COLO829 (cell line): Measurements from ENCODE around the gene TTLL8.
"Not testable (repeated sequence)": the region's sequence is repeated elsewhere in the genome, so short reads cannot be mapped to it uniquely, and the experiment has no call there.

Source experiments
- DNase-seq: peaks from one replicate; pipeline ENCODE4 v3.0.0; 2012; ENCODE audit warnings: low spot score

The TTLL8 gene

DNA sequence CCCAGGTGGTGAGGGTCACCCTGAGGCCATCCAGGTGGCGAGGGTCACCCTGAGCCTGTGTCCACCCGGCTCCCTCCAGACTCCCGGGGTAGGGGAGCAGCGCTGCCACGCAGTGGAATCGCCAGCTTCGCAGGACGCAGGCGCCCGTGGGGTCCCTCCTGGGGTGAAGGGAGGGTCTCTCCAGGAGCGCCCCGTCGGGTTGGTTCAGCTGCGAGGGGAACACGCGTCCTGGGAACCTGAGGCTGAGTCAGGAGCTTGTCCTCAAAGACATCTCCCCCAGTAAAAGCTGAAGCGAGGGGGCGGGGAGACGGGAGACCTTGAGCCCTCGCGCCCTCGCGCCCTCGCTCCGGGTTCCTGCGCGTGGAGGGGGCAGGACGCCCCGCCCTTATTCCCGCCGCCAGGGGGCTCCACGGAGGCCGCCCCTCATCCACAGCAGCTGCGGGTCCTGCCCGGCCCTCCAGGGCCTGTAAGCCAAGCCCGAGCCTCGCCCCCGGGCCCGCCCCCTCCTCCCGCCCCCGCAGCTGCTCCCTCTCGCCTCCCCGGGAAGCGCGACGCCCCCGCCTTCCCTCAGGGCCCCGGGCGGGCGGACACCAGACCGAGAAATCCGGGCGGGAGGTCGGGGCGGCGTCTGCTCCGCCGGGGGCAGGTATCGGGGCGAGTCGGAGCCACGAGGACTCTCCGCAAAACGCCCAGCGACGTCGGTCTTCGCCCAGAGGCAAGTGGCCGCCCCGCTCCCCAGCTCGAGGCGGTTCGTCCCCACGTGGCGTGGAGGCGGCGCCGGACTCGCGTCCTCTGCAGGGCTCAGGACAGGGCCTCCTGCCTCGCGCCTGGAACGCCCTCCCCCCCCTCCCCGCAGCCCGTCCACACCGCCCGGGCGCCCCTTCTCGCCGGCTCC, 74.7 kb downstream of the TTLL8 start:
- no peak for DNase-seq

DNA sequence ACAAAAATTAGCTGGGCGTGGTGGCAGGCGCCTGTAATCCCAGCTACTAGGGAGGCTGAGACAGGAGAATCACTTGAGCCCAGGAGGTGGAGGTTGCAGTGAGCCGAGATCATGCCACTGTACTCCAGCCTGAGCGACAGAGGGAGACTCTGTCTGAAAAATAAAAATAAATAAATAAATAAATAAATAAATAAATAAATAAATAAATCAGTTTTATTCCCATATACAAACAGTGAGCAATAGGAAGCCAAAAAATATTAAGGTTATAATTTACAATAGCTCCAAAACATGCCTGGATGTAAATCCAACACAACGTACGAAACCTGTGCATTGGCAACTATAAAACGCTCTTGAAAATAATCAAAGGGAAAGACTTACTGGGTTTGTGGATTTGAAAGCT, 76.3 kb downstream of the TTLL8 start:
- not testable (repeated sequence) for DNase-seq

DNA sequence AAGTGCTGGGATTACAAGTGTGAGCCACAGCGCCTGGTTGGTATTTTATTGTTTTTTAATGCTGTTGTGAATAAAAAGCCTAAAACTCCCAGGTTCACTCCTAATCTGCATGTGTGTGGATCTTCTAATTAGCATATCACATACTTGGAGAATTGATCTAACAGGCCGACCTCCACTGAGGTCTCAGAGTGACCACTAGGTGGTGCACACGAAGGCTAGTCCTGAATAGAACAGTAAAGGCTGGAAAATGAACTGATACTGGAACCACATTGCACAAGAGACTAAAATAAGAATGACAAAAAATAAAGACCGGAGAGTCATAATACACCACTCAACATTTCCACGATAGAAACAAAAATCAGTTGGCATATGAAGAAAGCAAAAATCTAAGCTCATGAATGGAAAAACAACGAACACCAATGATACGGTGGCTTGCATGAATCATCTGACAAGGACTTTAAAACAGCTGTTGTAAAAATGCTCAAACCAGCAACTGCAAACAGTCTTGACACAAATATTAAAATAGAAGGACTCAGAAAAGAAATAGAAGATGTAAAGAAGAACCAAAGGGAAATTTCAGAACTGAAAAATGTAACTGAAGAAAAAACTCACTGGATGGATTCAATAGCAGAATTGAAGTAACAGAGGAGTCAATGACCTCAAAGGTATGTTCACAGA, 78.4 kb downstream of the TTLL8 start:
- no peak for DNase-seq

DNA sequence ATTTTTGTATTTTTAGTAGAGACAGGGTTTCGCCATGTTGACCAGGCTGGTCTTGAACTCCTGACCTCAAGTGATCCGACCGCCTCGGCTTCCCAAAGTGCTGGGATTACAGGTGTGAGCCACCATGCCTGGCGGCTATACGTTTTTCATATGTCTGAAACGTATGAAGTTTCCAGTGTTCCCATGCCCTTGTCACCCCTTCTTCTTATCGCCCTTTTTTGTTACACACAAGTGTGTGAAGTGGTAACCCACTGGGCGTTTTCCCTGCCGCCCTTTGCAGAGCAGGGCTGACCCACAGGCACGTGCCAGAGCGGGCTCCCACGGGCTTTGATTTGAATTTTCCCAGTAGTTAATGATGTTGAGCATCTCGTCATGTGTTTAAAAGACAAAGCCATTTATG, 80.5 kb downstream of the TTLL8 start:
- no peak for DNase-seq

DNA sequence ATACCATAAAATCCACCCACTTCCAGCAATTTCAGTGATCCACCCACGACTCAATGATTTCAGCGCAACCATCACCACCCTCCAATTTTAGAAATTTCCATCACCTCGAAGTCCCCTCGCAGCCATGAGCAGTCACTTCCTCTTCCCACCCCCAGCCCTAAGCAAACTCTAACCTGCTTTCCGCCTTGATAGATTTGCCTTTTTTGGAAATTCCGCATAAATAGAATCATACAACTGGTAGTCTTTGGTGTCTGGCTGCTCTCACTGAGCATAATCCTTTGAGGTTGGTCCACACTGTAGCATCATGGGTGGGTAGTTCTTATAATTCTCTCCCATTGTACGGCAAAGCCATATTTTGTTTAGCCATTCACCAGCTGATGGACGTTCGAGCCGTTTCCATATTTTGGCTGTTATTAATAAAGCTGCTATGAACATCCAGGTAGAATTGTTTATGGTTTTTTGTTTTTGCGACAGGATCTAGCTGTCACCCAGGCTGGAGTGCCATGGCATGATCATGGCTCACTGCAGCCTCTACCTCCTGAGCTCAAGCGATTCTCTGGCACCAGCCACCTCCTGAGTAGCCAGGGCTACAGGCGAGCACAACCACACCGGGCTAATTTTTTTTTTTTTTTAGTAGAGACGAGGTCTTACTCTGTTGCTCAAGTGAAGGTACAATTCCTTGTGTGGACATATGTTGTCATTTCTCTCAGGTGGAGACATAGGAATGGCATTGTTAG, 81.5 kb downstream of the TTLL8 start:
- no peak for DNase-seq

DNA sequence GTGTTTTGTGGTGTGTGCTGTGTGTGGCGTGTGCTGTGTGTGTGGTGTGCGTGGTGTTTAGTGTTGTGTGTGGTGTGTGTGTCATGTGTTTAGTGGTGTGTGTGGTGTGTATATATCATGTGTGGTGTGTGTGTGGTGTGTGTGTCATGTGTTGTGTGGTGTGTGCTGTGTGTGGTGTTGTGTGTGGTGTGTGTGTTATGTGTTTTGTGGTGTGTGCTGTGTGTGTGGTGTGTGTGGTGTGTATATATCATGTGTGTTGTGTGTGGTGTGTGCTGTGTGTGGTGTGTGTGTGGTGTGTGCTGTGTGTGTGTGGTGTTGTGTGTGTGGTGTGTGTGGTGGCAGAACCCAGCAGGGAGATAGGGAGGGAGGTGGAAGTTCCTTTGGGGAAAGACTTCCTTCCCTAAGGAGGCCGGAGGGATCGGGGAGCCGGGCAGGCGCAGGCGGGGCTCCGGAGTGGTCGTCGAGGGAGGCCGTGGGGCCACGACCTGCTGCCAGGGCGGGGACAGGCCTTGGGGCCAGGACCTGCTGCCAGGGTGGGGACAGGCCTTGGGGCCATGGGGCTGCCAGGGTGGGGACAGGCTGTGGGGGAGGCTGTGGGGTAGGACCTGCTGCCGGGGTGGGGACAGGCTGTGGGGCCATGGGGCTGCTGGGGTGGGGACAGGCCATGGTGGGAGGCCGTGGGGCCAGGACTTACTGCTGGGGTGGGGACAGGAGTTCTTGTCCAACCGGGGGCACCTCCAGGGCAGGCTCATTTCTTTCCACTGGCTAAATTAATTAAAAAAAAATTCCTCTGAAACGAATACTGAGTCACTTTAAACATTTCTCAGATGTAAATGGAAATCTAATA, 82.3 kb downstream of the TTLL8 start:
- DNase-seq = no peak

DNA sequence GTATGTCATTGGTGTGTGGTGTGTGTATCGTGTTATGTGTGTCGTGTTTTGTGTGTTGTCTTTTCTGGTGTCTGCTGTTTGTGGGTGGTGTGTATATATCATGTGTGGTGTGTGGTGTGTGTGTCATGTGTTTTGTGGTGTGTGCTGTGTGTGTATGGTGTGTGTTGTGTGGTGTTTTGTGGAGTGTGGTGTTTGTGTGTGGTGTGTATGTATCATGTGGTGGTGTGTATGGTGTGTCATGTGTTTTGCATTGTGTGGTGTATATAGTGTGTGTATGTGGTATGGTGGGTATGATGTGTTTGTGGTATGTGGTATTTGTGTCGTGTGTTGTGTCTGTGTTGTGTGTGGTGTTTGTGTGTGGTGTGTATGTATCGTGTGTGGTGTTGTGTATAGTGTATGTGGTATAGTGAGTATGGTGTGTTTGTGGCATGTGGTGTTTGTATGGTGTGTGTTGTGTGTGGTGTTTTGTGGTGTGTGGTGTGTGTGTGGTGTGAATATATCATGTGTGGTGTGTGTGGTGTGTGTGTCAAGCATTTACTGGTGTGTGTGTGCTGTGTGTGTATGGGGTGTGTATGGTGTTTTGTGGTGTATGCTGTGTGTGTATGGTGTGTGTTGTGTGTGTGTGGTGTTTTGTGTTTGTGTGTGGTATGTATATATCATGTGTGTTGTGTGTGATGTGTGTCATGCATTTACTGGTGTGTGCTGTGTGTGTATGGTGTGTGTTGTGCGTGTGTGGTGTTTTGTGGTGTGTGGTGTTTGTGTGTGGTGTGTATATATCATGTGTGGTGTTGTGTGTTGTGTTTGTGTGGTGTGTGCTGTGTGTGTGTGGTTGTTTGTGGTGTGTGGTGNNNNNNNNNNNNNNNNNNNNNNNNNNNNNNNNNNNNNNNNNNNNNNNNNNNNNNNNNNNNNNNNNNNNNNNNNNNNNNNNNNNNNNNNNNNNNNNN, 84.8 kb downstream of the TTLL8 start:
- DNase-seq = no peak

DNA sequence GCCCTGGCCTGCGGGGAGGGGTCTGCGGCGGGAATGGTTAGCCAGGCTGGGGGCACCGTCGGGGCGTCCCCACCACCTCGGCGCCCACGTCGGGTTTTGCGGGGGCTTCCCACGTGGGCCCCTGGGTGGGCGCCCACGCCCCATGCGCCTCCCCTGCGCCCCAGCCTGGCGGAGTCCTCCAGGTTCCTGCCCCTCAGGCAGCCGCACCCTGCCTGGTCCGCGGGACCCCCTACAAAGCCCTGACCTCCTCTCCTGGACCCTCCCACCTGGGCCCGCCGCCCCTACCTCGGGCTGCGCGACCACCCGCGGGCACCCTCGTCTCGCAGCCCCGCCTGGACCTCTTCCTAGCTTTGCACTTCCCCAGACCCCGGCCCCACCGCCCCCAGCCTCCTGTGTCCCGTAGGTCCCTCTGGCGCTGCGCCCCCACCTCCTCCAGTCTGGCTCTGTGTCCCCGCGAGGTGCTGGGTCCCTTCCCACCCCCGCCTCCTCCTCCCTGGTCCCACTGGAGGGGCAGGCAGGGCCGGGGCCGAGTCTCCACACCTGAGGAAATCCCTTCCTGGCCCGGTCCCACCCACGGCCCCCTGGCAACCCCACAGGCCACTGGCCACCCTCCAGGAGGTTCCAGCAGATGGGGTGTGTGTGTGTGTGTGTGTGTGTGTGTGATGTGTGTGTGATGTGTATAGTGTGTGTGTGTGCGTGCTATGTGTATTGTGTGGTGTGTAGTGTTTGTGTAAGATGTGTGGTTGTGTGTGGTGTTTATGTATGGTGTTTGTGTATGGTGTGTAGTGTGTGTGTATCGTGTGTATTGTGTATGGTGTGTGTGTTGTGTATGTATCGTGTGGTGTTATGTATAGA, 85.7 kb downstream of the TTLL8 start:
- DNase-seq = no peak

DNA sequence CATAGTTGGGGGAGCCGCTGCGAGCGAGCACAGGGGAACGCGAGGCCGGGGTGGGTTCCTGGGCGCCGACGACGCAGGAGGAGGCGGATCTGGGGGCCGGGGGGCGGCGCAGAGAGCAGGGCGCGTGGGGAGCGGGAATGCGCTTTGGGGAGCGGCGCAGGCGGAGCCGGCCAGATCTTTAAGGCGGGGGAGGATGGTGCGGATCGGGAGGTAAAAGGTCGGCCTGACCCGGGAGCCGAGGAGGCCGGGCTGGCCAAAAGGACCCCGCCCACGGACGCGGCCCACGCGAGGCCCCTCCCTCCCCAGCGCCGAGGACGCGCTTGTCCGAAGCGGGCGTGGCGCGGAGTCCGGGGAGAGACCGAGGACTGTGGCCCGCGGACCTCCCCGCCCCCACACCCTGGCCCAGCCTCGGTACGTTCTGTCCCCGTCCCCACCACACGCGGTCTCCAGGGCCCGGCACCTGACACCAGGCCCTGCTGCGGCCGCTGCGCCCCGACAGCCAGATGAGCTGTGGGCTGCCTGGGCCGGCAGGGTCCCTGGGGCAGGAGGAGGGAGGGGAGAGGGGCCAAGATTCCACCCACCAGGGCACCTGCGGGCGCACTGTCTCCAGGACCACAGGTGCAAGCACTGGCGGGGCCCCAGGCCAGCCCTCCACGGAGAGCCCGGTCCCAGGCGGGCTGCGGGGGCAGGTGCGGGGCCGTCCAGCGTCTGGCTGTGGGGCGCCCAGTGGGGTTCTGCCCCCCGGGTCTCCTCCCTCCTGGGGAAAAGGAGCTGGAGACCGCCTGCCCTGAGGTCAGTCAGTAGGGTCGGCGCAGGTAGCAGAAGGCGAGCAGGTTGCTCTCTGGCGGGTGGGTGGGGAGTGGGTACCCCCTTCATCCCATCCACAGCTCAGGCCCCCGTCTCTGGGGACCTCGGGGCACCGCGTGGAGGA, 86.6 kb downstream of the TTLL8 start:
- DNase-seq = peak; percentile 50

DNA sequence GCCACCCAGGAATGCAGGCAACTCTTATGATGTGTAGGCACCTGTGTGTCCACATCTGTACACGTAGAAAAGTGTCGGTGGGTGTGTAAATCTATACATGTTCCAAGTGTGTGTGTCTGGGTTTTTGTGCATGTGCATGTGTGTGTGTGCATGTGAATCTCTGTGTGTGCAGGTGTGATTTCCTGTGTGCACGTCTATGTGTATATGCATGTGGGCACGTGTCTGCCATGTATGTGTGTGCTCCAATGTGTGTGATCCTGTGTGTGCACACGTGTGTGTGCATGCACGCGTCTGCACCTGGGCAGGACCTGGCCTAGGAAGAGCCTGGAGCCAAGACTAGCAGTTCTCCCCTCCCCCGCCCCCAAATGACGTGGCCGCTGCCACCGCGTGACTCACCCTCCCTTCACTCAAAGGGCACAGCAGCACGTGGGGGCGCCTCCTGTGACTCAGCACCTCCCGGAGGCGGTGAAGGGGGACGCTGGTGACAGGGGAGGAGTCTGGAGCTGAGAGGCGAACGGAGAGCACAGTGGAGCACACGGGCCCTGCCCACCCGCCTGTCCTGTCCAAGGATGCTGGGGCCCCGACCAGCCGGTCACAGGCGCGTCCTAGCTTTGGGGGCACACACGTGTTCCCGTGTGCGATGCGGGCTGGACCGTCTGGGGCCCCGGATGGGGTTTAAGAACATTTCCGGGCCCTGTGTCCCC, 87.4 kb downstream of the TTLL8 start:
- peak; percentile 92 for DNase-seq

DNA sequence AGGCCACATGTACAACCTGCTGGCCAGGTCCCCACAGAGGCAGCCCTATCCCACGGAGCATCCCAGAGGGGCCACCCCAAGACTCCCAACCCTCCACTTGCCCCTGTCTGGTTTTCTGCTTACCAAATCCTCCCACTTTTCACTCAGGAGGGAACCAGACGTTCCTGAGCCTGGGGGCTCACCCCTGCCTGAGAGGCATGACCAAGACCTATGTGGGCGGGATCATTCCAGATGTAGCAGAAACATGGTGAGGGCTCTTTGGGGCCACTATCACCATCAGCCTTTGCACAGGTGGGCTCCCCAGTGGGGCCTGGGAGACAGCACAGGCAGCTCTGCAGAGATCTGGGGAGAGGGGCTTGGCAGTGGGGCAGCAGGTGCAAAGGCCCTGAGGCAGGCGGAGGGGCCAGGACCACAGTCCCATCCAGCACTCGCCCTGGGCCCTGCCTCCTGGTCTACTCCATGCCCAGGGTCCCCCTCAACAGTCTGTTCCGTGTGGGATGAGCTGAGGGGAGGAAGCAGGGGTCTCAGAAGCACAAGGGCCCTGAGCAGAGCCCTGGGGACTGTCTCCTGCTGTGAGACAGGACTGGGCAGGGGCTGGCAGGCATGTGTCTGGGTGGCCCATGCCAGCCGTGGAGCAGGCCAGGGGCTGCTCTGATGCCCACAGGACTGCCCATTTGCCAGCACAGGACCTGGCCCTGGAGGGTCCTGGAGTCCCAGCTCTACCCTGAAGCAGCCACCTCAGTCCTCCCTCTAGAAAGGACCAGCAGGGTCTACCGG, 88.2 kb downstream of the TTLL8 start:
- no peak for DNase-seq

DNA sequence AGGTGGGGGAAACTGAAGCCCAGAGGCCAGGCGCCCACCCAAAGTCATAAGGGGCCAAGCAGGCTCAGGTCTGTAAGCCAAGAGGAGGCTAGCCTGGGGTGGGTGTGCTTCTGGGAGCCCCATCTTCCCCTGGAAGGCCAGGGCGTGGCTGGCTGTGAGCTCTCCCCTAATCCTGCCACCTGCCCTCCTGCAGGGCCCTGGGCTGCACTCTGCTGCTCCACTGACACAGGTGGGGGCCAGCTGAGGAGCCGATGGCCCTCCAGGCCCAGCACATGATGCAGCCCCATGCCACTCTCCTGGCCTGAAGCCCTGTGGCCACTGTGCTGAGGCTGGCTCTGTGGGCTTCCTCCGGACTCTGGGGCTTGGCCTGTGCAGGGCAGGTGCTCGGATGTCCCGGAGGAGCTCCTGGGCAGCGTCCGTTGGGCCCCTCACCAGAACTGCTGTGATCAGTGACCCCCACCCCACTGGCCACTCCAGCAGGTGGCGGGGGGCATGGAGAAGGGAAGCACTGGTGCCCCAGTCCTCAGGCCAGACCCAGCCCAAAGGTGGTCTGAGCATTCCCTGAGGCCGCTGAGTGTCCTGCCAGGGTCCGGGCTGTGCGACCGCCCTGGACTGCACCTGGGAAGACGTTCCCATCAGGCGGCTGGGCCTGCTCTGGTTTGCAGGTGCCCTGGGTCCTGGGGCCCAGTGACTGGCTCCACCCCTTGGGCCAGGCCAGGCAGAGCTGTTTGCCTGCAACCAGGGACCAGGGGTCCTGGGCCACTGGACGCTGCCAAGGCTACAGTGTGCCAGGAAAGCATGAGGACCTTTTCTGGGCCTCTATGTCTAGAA, 89.1 kb downstream of the TTLL8 start:
- DNase-seq = no peak
